Measurements from ENCODE around the gene PRKCH.

DNA sequence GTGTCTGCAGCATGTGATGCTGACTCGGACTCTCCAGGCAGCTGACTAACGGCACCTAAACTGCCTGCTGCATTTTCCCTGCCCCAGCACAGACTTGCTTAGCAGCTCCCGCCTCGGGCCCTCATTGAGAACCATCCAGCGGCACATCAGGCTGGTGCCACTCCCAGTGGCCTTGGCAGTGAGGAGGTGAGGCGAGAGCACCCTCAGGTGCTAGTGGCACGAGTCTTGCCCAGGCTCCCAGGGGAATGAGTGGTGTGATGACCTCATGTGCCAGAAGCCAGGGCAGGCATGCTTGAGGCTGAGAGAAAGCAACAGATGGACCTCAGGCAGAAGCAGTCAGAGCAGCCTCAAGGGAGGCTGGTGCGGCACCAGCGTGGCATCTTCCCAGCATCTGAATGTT is 60.2 kb downstream of the PRKCH start:
- no peak for TF ChIP-seq ZFP37 (tag by site-specific recombination; IDR thresholded peaks at IDR 0.05)
- TF ChIP-seq ZNF776 (tag by site-specific recombination; IDR thresholded peaks at IDR 0.05; ENCODE audit: borderline replicate concordance): no peak
- TF ChIP-seq, protein P1, sequence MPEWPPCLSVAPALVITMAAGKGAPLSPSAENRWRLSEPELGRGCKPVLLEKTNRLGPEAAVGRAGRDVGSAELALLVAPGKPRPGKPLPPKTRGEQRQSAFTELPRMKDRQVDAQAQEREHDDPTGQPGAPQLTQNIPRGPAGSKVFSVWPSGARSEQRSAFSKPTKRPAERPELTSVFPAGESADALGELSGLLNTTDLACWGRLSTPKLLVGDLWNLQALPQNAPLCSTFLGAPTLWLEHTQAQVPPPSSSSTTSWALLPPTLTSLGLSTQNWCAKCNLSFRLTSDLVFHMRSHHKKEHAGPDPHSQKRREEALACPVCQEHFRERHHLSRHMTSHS (tag by site-specific recombination; IDR thresholded peaks at IDR 0.05): no peak
- TF ChIP-seq, protein P2, sequence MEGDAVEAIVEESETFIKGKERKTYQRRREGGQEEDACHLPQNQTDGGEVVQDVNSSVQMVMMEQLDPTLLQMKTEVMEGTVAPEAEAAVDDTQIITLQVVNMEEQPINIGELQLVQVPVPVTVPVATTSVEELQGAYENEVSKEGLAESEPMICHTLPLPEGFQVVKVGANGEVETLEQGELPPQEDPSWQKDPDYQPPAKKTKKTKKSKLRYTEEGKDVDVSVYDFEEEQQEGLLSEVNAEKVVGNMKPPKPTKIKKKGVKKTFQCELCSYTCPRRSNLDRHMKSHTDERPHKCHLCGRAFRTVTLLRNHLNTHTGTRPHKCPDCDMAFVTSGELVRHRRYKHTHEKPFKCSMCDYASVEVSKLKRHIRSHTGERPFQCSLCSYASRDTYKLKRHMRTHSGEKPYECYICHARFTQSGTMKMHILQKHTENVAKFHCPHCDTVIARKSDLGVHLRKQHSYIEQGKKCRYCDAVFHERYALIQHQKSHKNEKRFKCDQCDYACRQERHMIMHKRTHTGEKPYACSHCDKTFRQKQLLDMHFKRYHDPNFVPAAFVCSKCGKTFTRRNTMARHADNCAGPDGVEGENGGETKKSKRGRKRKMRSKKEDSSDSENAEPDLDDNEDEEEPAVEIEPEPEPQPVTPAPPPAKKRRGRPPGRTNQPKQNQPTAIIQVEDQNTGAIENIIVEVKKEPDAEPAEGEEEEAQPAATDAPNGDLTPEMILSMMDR (tag by site-specific recombination; IDR thresholded peaks at IDR 0.05): no peak
- no peak for TF ChIP-seq ZNF302 (tag by site-specific recombination; IDR thresholded peaks at IDR 0.05; ENCODE audit: low read depth)
- TF ChIP-seq SP7 (tag by site-specific recombination; IDR thresholded peaks at IDR 0.05): no peak
- TF ChIP-seq YY1 (tag by site-specific recombination; IDR thresholded peaks at IDR 0.05): no peak
- TF ChIP-seq, protein P3, sequence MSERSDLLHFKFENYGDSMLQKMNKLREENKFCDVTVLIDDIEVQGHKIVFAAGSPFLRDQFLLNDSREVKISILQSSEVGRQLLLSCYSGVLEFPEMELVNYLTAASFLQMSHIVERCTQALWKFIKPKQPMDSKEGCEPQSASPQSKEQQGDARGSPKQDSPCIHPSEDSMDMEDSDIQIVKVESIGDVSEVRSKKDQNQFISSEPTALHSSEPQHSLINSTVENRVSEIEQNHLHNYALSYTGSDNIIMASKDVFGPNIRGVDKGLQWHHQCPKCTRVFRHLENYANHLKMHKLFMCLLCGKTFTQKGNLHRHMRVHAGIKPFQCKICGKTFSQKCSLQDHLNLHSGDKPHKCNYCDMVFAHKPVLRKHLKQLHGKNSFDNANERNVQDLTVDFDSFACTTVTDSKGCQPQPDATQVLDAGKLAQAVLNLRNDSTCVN (tag by site-specific recombination; optimal IDR thresholded peaks at IDR 0.05): no peak
